Vagina (tissue), 2 donors: ENCODE data around the gene KIF21B. TPM values are rescaled to one million over a fixed set of nuclear protein-coding genes. Genes with fewer than 3 reads are reported as not detected.

Experiments
- DNase-seq, 2 donors: peaks; one replicate each; pipeline ENCODE4 v3.0.0-alpha.2; 2017; ENCODE audit errors: extremely low spot score in 2 of 2
- H3K27ac ChIP-seq: fragments of 200-600 bp; sonication (generic); one replicate; pipeline ENCODE4 v1.5.1; 2019
- H3K27me3 ChIP-seq: fragments of 200-600 bp; sonication (generic); one replicate; pipeline ENCODE4 v1.5.1; 2019
- H3K36me3 ChIP-seq, 2 donors: fragments of 200-600 bp; sonication (generic); one replicate each; pipeline ENCODE4 v1.5.1; 2017 to 2019
- H3K4me1 ChIP-seq: fragments of 200-600 bp; sonication (generic); one replicate; pipeline ENCODE4 v1.5.1; 2019
- H3K4me3 ChIP-seq, 2 donors: fragments of 200-600 bp; sonication (generic); 1 replicate in 1 of 2; 2 replicates in 1 of 2; pipeline ENCODE4 v1.5.1; 2016 to 2019
- H3K9me3 ChIP-seq: fragments of 200-600 bp; sonication (generic); one replicate; pipeline ENCODE4 v1.5.1; 2019
- CTCF ChIP-seq, 3 experiments: fragments of 450-650 bp in 2 of 3; fragments of 200-600 bp in 1 of 3; sonication (generic) in 1 of 3; IDR thresholded peaks; one replicate each; pipeline ENCODE4 v1.5.1; 2017 to 2019; ENCODE audit warnings: antibody characterized with exemption in 3 of 3, mild to moderate bottlenecking in 2 of 3, moderate library complexity in 2 of 3
- POLR2A ChIP-seq, 2 donors: fragments of 450-650 bp; IDR thresholded peaks; one replicate each; pipeline ENCODE4 v1.6.1; 2017; ENCODE audit warnings: antibody characterized with exemption in 2 of 2, mild to moderate bottlenecking in 2 of 2, moderate library complexity in 2 of 2
- POLR2AphosphoS5 ChIP-seq, 2 donors: sonication (generic); formaldehyde crosslinking; IDR thresholded peaks; one replicate each; pipeline ENCODE4 v1.9.0; 2017; ENCODE audit warnings: antibody characterized with exemption in 2 of 2, mild to moderate bottlenecking in 2 of 2, low read depth in 1 of 2; ENCODE audit not compliant: insufficient read depth in 1 of 2
- intact Hi-C: fragments of 100-400 bp; cut with DNase I; formaldehyde crosslinking; loops from one replicate; pipeline ENCODE4 v1.15.1; 2023
- total RNA-seq: library from RNA; depleted of rRNA; stranded (reverse); fragments of >200 nt; gene quantifications from one replicate; pipeline ENCODE4 v1.2.3, GENCODE V29; 2016

KIF21B gene
- total RNA-seq, 1 donor from 2014 or later, result 4.7 TPM

DNA sequence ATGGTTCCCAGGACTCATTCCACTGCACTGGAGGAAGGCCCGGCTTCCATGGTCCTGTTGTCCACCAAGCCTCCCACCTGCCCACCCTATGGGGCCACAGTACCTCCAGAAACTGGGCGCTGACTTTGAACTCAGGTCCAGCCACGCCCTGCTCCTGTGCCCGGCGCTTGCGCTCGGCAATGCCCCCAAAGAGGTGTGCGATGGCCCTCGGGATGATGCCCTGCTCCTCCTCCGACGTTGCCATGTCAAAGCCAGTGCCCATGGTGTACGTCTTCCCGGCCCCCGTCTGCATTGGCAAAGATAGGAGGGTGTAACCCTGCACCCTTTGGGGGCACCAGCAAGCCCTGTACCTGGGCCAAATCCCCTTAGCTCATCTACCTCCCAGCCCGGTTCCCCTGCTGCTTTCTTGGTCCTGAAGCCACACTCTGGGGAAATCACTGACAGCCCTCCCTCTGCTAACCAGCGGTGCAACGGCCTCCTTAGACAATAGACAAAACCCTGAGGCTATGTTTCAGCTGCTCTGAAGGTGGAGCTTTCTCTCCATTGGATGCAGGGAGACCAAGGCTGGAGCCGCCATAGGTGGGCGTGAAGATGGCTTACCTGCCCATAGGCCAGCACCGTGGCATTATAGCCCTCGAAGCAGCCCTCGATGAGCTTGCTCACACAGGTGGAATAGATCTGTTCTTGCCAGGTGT is 14.7 kb downstream of the KIF21B start:
- no peaks in the 10 kb centered on the region for H3K36me3 ChIP-seq
- no peak for DNase-seq
- peaks cover 7% of the 10 kb centered on the region for H3K4me1 ChIP-seq
- H3K9me3 ChIP-seq, result no peaks in the 10 kb centered on the region
- H3K27me3 ChIP-seq, result no peaks in the 10 kb centered on the region
- intact Hi-C loops, result no loop called here
- no peak overlapping the region for H3K27ac ChIP-seq
- no peak for TF ChIP-seq CTCF (IDR thresholded peaks at IDR 0.05)
- no peak for TF ChIP-seq POLR2A (IDR thresholded peaks at IDR 0.05)
- no peak for TF ChIP-seq POLR2AphosphoS5 (IDR thresholded peaks at IDR 0.05; ENCODE audit: insufficient read depth in 1 of 2, low read depth in 1 of 2)
- H3K4me3 ChIP-seq, result no peak overlapping the region

DNA sequence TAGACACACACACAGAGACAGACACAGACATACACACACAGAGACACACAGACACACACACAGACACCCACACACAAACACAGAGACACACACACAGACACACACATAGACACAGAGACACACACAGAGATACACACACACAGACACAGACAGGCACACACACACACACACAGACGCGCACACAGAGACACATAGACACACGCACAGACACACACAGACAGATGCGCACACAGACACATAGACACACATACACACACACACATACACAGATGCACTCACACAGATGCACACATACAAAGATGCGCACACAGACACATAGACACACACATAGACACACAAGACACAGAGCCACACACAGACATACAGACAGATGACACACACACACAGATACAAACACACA is 16.0 kb downstream of the KIF21B start:
- intact Hi-C loops, result no loop called here
- Histone ChIP-seq H3K27ac (no peak overlapping the region), H3K4me3 (no peak overlapping the region), H3K9me3 (no peaks in the 10 kb centered on the region), H3K36me3 (no peaks in the 10 kb centered on the region), H3K4me1 (no peaks in the 10 kb centered on the region), H3K27me3 (no peaks in the 10 kb centered on the region)
- no peak for TF ChIP-seq POLR2AphosphoS5 (IDR thresholded peaks at IDR 0.05; ENCODE audit: insufficient read depth in 1 of 2, low read depth in 1 of 2)
- no peak for TF ChIP-seq POLR2A (IDR thresholded peaks at IDR 0.05)
- TF ChIP-seq CTCF (IDR thresholded peaks at IDR 0.05), result no peak
- DNase-seq, result no peak

DNA sequence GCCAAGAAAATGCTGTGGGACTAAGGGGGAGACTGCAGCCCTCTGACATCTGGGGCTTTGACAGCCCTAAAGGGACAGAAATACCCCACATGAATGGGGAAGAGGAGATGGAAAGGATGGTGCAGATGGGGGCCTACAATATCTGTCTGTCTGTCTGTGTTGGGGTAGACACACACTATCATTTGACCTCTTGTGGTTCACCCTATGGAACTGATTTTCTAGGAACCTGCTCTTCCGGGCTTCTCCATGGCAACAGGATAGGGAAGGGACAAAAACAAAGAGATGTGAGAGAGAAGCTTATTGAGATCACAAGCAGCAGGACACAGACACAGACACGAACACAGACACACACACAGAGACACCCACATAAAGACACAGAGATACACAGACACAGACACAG is 17.1 kb downstream of the KIF21B start:
- Histone ChIP-seq H3K4me1 (no peaks in the 10 kb centered on the region), H3K27ac (no peak overlapping the region), H3K4me3 (no peak overlapping the region), H3K9me3 (no peaks in the 10 kb centered on the region), H3K27me3 (no peaks in the 10 kb centered on the region), H3K36me3 (no peaks in the 10 kb centered on the region)
- intact Hi-C loops, result no loop called here
- TF ChIP-seq POLR2A (IDR thresholded peaks at IDR 0.05) (no peak), CTCF (IDR thresholded peaks at IDR 0.05) (no peak), POLR2AphosphoS5 (IDR thresholded peaks at IDR 0.05; ENCODE audit: insufficient read depth in 1 of 2, low read depth in 1 of 2) (no peak)
- DNase-seq, result no peak

- no peaks in the 10 kb centered on the region for H3K27me3 ChIP-seq
- no peak for TF ChIP-seq POLR2A (IDR thresholded peaks at IDR 0.05)
- no peak for TF ChIP-seq CTCF (IDR thresholded peaks at IDR 0.05)
- TF ChIP-seq POLR2AphosphoS5 (IDR thresholded peaks at IDR 0.05; ENCODE audit: insufficient read depth in 1 of 2, low read depth in 1 of 2), result no peak
- no peaks in the 10 kb centered on the region for H3K4me1 ChIP-seq
- no peaks in the 10 kb centered on the region for H3K36me3 ChIP-seq
- no peak overlapping the region for H3K4me3 ChIP-seq
- intact Hi-C loops, result no loop called here
- no peak for DNase-seq
- H3K9me3 ChIP-seq, result no peaks in the 10 kb centered on the region
- H3K27ac ChIP-seq, result no peak overlapping the region
Measured at GRCh38 chr1:201004732-201005131, 18.8 kb downstream of the KIF21B start.

GRCh38 chr1:201004154-201004553 is 19.4 kb downstream of the KIF21B start:
- DNase-seq, result no peak
- no peaks in the 10 kb centered on the region for H3K27me3 ChIP-seq
- H3K4me1 ChIP-seq, result no peaks in the 10 kb centered on the region
- no peaks in the 10 kb centered on the region for H3K9me3 ChIP-seq
- TF ChIP-seq CTCF (IDR thresholded peaks at IDR 0.05) (no peak), POLR2AphosphoS5 (IDR thresholded peaks at IDR 0.05; ENCODE audit: insufficient read depth in 1 of 2, low read depth in 1 of 2) (no peak), POLR2A (IDR thresholded peaks at IDR 0.05) (no peak)
- no peak overlapping the region for H3K4me3 ChIP-seq
- intact Hi-C loops, result no loop called here
- H3K36me3 ChIP-seq, result no peaks in the 10 kb centered on the region
- no peak overlapping the region for H3K27ac ChIP-seq
